Mucosa of descending colon (tissue), 3 donors: ENCODE data around the gene KDM5D. TPM values are rescaled to one million over a fixed set of nuclear protein-coding genes. Genes with fewer than 3 reads are reported as not detected.

Source experiments
- ATAC-seq: fragments of 200-7000 bp; cut with Tn5 transposase; one replicate; pipeline ENCODE4 v1.9.1; 2020; ENCODE audit warnings: mild to moderate bottlenecking, moderate library complexity
- DNase-seq, 3 donors: peaks; one replicate each; pipeline ENCODE4 v3.0.0-alpha.2; 2020
- H3K36me3 ChIP-seq: fragments of 200-600 bp; one replicate; pipeline ENCODE4 v1.8.0; 2021; ENCODE audit warnings: low read depth, mild to moderate bottlenecking
- H3K4me1 ChIP-seq: fragments of 200-600 bp; one replicate; pipeline ENCODE4 v1.8.0; 2021; ENCODE audit warnings: low read depth, mild to moderate bottlenecking
- H3K4me3 ChIP-seq: fragments of 200-600 bp; one replicate; pipeline ENCODE4 v1.8.0; 2021; ENCODE audit warnings: mild to moderate bottlenecking
- H3K9me3 ChIP-seq: fragments of 200-600 bp; one replicate; pipeline ENCODE4 v1.8.0; 2021; ENCODE audit warnings: mild to moderate bottlenecking
- CTCF ChIP-seq: fragments of 200-600 bp; IDR thresholded peaks from one replicate; pipeline ENCODE4 v1.8.0; 2022; ENCODE audit warnings: antibody characterized with exemption, mild to moderate bottlenecking
- intact Hi-C, 2 donors: fragments of 100-400 bp; cut with DNase I in 1 of 2; cut with micrococcal nuclease in 1 of 2; formaldehyde crosslinking; loops; one replicate each; pipeline versions ENCODE4 v1.11.0 to v1.11.1; 2022; cut with DNase I, micrococcal nuclease
- total RNA-seq, 3 donors: library from RNA; stranded (reverse); fragmentation: NEBNext Ultra II Directional in 2 of 3; extraction: Animal tissue kit (Norgen Biotek cat#: 25700) in 2 of 3; gene quantifications; one replicate each; pipeline versions ENCODE4 v1.2.1 to v1.2.4, GENCODE V29; 2021 to 2023
- donor health status: DM: no; HTN: no; CAD: no; lungs with moderate emphysema.
- donor health status: DM: no; HTN: no; CAD: no.
- donor health status: DM: no; HTN: yes; CAD: no.

Gene KDM5D
- total RNA-seq, 3 donors from 2014 or later, result 61.5 to 93.3 TPM; not detected in 1

GRCh38 chrY:19680821-19681220 is 63.7 kb downstream of the KDM5D start:
- DNase-seq, result no peak

More at GRCh38 chrY:19680821-19681220, 63.7 kb downstream of the KDM5D start:
- Histone ChIP-seq H3K4me3 (no peak overlapping the region), H3K36me3 (no peaks in the 10 kb centered on the region), H3K9me3 (peaks cover 1% of the 10 kb centered on the region), H3K4me1 (no peaks in the 10 kb centered on the region)
- intact Hi-C loops, result no loop called here
- ATAC-seq, result no peak
- TF ChIP-seq CTCF, result no peak
